RPMI8226 (cell line): ENCODE measurements around the gene ZCCHC18.
"Not testable (repeated sequence)": the region's sequence is repeated elsewhere in the genome, so short reads cannot be mapped to it uniquely, and the experiment has no call there.

ENCODE experiments used
- DNase-seq: peaks from one replicate; pipeline ENCODE4 v3.0.0-alpha.2; 2015

ZCCHC18 gene

DNA sequence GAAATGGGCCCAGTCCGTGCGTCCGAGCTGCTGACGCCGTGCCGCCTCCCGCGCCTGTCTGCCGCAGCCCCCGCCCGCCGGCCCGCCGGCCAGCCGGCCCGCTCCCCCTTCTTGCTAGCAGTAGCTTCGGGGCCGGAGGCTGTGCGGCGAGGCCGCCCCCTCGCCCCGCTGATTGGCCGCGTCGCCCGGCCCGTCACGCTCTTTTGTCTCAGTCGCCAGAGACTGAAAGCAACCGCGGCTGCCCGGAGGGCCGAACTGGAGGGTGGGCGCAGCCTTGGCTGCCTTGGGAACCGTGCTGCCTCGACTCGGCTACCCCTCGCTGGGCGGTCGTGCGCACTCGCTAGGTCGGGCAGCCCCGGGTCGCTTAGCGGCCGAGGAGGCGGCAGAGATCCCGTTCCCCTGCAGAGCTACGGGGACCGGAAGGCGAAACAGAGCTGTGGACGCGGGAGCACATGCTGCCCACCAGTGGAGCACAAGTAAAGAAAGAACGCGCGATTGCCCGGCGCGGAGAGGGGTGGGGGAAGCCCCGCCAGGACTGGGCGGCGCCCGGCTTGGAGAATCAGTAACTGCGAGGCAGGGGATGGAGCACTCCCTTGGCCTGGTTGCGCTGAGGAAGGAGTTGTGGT, at the start of gene ZCCHC18:
Gene ZCCHC18 (plus strand): TSS at position 198 of the 626 bp plus-strand sequence. CDS start 1,589 bp downstream, outside the sequence.
- DNase-seq = peak; percentile 36

DNA sequence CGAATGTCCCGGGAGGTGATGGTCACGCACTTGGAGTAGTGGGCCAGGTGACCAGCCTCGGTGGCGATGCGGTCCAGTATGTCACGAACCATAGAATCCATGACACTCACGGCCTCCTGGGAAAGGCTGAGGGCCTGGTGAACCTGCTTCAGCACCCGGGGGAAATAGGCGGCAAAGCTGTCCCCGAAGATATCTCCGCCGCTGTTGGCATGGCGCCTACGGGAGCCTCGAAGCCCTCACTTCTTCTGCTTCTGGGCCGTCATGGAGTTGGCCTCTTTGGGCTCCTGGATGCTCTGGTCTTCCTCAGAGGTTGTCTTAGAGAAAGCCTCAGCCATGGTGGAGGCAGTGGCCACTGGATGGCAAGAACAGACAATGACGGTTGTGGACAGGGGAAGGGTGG, 49.7 kb upstream of the ZCCHC18 start:
- DNase-seq = not testable (repeated sequence)

DNA sequence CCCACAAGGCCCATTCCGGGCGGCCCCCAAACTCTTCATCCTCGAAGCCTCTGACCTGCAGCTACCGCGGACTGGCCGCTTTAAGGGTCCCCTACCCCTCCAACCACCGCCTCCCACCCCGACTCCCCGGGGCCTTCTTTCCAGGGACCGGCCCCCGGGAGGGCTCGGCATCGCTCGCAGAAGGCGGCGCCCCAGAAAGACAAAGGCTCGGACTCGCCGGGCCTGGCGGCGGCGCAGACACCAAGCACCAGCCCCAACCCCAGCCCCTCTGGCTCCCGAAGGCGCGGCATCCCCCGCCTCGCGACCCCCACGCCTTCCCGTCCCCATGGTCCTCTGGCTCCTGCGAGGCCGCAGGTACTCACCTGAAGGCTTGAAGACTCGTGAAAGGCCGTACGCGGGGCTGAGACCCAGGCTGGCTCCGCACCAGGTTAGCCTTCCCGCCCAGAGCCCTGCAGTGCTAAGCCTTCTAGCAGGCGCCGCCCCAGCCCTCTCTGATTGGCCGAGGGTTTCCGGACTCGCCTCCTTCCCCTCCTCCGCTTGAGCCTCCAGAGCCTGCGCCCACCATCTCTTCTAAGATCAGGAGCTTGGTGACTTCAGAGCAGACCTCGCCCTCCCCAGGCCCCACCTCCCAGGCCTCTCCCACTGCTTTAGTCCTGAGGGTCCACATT, 36.4 kb upstream of the ZCCHC18 start, which contains the start of gene TMSB15C:
Gene TMSB15C (minus strand): TSS at position 459 of the 668 bp plus-strand sequence.
- DNase-seq = not testable (repeated sequence)

DNA sequence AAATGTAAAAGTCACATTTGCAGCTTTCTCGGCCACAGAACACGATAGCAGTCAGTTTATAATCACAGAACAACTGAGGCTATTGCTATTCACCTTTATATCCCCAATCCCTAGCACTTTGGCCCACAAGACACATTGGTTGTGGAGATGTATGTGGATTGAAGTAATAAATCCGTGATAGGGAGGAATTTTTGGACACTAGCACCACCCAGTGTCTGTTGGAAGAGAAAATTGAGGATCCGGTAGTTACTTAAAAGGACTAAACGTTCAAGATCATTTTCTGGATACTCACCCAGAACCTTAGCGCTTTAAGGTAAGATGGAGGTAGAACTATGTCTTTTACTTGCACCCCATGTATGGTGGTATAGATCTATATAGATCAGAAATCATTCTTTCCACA, 34.5 kb upstream of the ZCCHC18 start:
- DNase-seq = not testable (repeated sequence)

DNA sequence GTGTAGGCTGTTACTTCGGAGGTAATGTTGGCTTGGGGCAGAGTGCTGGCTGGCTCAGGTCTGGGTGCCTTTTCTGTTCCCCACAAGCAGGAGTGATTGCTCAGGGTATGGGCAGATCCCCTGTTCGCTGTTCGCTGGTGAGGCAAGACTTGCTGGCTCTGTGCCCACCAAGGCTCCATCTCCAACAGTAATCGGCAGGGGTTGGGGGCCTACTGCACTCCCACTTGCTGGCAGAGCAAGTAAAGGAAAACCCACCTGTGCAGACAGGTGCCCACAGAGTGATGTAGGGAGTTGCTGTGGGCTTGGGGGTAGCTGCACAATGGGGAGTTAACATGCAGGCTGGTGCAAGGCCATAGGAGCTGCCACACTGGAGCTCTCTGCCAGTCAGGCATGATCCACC, 28.3 kb upstream of the ZCCHC18 start:
- DNase-seq = no peak

DNA sequence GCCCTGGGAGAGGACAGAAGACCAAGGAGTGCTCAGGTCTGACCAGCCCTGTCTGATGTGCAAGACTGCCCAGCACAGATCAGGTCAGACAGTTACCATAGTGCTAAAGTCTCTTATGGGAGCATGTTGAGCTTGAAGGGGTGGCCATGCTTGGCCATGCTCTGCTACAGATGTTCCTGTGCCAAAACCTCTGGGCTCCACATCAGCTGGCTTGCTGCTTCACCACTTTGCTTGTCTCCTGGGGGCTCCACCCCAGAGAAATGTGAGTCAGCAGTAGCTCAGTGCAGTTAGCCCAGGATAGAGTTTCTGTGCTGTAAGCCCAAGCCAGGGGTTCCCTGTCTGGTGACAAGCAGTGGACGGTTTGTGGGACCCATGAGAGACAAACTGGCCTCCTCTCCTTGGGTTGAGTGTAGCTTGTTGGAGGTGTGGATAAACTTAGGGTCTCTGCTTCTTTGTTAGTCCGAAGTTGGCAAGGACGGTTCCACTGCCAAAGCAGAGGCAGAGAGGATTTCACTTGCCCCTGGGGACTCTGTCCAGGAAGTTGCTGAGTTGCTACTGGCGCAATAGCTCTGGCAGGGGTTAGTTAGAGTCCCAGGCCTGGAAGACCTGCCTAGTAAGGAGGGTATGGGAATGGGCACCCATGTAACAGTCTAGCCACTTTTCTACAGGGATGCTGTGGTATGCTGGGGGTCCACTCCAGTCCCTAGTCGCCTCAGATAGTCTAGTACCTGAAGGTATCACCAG, 27.6 kb upstream of the ZCCHC18 start:
- DNase-seq = no peak

DNA sequence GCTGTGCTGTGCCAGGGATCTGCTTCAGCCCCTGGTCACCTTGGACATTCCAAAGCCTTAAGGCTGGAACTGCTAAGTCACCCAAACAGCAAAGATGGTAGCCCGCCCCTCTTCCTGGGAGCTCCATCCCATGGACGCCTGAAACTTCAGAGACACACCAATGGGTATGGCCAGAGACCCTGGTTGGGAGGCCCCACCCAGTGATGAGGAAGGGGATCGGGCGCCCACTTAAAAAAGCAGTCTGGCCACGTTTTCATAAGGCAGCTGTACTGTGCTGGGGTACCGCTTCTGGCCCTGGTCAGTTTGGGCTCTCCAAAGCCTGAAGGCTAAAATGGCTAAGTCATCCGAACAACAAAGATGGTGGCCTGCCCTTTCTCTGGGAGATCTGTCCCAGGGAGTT, 26.8 kb upstream of the ZCCHC18 start:
- DNase-seq = no peak

DNA sequence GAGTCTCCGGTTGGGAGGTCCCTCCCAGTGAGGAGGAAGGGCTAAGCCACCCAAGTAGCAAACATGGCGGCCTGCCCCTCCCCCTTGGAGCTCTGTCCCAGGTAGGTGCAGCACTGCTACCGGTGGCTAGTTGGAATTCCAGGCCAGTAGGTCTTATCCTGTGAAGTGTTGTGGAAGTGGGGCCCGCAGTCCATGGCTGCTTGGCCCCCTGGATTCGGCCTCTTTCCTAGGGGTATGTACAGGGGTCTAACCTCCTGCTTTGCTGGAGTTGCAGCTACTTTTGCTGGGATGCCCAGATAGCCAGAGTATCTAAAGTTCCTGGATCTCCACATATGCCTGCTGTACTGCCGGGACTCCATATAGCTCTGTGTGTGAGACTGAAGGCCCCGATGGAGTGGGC, 26.4 kb upstream of the ZCCHC18 start:
- no peak for DNase-seq

DNA sequence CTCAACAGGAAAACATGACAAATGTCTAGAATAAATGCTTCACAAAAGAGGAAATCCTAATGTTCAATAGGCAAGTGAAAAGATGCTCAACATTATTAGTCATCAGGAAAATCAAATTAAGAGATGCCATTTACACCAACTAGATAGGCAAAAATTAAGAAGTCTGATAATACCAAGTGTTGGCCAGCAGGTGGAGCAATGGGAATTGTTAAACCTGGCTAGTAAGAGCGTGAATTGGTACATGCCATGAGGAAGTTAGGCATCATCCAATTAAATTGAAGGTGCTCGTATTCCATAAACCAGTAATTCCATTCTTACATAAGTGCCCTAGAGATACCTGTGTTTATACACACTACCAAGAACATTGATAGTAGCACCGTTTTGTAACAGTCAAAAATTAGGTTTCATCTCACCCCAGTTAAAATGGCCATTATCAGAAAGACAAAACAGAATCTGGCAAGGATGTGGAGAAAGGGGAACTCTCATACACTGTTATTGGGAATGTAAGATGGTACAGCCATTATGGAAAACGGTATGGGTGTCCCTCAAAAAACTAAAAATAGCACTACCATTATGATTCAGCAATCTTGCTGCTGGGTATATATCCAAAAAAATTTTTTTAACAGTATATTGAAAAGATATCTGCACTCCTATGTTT, 14.0 kb upstream of the ZCCHC18 start:
- peak; percentile 53 for DNase-seq

DNA sequence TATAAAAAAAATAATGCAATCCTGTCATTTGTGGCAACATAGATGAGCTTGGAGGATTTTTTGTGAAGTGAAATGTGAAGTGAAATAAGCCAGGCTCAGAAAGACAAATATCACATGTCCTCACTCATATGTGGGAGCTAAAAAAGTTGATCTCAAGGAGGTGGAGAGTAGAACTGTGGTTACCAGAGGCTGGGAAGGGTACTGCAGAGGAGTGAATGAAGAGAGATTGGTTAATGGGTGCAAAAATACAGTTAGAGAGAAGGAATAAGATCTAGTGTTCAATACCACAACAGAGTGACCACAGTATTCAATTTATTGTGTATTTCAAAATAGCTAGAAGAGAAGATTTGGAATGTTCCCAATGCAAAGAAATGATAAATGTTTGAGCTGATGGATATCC, 13.4 kb upstream of the ZCCHC18 start:
- DNase-seq = no peak

DNA sequence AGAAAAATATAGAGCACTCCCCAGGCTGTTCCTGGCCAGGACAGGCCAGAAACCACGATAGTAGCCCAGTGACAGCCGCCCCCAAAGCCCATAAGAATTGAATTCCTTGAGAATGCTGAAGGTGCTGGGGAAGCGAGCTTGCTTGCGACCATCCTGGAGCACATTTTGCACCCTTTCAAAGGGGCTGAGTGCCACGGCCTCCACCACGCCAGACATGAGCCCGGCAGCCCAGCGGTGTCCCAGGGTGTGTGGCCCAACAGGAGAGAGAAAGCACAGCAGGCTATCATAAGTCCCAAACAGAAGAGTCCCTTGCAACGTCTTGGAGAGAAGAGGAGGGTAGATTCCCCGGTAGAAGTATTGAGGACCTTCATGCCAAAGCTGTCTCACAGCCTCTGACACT, 7.6 kb upstream of the ZCCHC18 start:
- DNase-seq = no peak

DNA sequence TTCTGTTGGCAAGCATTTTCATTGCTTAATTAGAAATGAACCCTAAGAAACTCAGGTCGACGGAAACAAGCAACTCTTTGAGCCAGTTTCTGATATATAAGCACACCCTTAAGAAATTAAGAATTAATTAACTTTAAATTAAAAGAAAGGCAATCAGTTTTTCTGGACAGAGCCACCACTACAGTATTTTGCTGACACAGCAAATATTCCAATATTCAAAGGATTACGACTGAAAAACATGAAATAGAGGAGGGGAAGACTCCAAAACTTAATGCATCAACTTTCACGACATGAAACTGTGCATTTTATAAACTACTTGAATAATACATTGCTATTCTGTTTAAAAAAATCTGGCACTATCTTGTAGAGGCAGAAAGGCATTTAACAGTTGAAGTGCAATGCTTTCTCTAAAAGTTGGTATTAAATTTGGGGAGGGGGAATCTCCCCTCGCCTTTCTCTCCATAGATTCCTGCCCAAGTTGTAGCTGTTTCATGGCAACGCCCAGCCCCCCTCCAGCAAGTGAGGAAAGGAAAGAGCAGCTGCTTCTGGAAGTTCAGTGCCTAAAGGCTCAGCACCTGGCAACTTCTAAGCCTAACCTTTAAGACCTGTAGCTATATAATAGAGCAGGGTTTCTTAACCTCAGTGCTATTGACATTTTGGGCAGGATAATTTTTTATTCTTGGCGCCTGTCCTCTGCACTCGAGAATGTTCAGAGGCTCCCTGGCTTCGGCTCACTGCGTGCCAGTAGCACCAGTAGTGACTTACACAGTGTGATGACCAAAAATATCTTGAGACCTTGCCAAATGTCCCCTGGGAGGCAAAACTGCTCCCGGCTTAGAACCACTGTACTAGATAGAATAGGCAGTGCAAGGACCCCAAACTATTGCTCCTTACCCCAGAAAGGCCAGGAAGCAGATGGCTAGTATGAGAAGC, 6.7 kb upstream of the ZCCHC18 start:
- no peak for DNase-seq

DNA sequence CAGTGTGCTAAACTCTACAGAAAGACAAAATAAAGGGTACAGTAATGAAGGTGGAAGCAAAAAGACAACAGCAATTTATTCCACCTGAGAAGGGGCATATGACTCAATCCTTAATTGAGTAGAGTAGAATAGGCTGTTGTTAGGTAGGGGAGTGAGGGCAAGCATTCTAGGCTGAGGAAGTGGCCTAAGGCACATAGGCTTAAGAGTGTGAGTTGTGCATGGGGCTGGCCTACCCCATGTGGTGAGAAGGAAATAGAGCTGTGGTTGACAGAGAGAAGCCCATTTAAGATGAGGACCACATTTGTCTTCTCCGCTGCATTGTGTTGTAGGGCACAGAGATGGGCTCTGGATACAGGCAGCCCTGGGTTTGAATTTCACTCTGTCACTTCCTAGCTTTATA, 3.4 kb upstream of the ZCCHC18 start:
- DNase-seq = no peak

DNA sequence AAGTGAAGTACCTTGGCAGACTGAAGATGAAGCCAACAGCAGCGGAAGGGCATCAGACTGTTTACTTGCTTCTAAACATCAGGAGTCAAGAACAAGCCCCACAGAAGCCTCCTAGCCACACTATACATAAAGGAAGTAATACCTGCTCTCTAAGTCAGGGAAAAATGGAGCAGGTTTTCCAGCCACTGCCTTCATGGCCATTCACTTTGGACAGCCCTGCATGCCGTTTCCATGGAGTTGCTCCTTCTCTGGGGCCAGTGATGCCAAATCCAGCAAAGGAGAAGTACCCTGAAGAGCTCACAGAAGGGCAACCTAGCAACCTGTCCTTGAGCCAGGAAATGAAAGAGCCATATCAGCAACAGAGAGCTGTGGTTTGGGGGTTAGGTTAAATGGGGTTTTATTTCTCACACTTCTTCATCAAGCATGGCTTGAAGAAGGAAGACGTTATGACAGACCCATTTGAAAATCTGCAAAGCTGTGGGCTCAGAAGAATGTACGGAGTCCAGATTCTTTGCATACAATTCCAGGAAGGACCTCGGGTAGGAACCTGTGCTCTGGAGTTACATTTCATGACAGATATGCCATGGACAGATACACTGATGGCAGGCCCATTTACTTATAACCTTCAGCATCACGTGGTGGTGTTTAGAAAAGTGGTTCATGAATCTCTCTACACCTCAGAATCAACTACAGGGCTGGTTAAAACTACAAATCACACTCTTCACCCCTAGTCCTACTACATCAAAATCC, 1.7 kb upstream of the ZCCHC18 start:
- DNase-seq = peak; percentile 10

DNA sequence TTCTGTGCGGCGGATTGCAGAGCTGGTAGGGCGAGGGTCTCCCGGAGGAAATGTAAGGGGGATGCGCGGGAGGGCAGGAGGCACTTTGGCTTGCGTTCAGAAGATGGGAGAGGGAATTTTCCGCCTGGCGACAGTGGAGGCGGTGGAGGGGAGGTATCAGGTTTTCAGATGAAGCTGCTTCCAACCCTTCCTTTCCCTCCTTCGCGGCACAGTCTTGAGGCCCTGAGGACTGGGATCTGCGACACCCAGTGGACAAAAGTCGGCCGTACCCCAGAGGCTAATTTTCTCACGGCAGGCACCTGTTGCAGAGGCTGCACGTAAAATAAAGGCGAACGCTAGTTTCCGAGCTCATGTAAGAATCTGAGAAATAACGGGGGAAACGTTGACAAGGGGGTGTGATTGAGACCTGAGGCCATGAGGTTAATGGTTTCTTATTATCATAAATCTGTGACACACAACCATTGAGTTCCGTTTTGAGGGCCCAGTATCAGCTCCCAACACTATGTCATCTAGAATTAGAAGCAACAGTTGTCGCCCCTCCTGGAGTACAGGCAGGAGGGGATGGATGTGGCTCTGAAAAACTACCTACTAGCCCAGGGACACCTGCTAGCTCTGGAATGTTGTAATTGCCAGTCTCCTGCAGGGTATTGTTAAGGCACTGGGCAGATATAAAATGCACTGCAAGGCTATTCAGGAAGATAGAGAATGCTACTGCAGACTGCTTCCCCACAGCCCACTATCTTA, 1.1 kb downstream of the ZCCHC18 start:
- DNase-seq = peak; percentile 74

DNA sequence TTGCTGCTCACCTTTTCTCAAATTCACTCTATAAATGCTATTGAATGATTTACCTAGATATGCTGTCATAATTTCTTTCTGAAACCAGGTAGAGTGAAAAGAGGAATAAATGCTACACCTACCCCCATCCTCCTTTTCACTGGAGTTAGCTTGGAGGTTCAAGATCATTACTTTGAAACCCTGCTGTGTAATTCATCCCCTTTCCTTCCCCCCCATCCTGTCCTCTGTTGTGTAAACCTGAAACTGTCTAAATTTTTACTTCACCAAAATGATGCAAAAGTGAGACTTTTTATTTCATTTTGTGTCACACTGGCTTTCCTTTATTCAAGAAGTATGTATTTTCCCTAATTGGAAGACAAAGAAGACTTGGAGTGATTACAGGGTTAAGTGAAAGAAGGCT, 5.4 kb downstream of the ZCCHC18 start:
- DNase-seq = no peak

DNA sequence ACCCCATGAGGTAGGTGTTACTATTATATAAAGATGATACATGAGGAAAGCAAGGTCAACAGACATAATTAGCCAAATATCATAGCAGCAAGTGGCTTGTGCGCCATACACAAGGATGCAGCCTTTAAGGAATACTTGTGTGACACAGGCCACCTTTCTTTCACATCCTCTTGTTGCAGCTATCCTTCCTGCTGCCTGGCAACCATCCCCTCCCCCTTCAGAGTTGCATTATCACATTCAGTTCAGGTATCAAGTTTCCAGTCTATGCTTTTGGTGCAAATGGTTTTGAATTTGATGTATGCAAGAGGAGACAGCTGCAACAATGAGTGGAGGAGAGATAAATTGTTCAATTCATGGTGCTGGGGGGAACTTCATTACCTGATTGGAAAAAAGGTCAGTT, 6.4 kb downstream of the ZCCHC18 start:
- no peak for DNase-seq

DNA sequence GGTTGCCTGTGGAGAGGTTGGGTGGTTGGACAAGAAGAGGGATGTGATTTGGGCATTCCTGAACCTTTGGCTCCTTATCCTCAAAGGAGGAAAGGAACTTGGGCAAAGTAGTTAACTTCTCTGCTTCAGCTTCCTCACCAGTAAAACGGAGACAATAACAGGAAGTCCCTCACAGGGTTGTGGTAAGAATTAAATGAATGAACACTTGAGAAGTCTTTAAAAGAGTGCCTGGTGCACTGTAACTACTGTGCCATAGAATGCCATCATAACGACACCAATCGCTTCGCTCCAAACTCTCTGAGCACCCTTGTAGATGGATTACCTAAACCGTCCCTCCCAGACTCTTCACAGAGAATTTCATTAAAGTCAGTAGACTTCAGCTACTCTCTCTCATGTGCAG, 10.5 kb downstream of the ZCCHC18 start:
- DNase-seq = no peak

DNA sequence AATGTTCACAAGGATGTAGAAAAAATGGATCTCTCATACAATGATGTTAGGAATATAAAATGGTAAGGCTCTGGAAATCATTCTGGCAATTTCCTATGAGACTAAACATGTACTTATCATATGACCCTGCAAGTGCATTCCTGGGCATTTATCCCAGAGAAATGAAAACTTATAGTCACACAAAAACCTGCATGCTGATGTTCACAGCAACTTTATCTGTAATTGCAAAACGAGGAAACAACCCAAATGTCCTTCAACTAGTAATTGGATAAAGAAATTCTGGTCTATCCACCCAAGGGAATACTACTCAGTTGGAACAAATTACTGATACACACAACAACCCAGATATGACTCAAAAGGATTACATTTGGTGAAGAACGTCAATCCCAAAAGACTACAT, 14.5 kb downstream of the ZCCHC18 start:
- DNase-seq = no peak

DNA sequence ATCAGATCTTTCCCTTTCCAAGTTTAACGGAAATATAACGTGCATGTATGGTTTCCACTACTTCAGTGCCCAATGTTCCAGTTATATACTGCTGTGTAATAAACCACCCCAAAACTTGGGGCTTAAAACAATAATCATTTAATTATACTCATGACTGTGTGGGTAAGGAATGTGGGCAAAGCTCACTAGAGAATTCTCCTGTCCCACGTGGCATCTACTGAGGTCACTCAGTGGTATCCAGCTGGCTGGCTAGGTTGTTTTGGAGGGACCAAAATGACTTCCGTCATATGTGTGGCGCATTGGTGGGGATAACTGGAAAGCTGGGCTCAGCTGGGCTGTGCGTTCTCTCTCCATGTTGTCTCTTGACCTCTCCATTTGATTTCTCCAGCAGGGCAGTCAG, 18.5 kb downstream of the ZCCHC18 start:
- DNase-seq = no peak
